H1 (cell line): ENCODE measurements around the gene WDR27. TPM values are rescaled to one million over a fixed set of nuclear protein-coding genes. Genes with fewer than 3 reads are reported as not detected.

Source experiments
- CTCF ChIA-PET: fragments of 300-600 bp; sonication (Branson Sonifier 250); formaldehyde crosslinking; loops from one replicate; lab custom pipeline; 2021; ENCODE audit not compliant: partially characterized antibody; lab: Charles Lee
- POLR2A ChIA-PET: fragments of 300-600 bp; sonication (Branson Sonifier 250); formaldehyde crosslinking; loops from one replicate; lab custom pipeline; 2021; ENCODE audit warnings: inconsistent platforms; ENCODE audit not compliant: partially characterized antibody; lab: Charles Lee
- DNase-seq, 2 experiments: peaks; one replicate each; pipeline versions ENCODE4 v3.0.0 to v3.0.0-alpha.2; 2010 to 2022; ENCODE audit warnings: low spot score in 2 of 2, low read depth in 1 of 2, mixed read lengths in 1 of 2
- FAIRE-seq: peaks from 2 replicates; lab custom pipeline; 2011; peaks lifted over from hg19 to GRCh38; lab: Jason Lieb, UNC
- H2AFZ ChIP-seq: 2 replicates; pipeline ENCODE4 v1.8.1; 2012; ENCODE audit warnings: low read length, inconsistent platforms
- H2AK5ac ChIP-seq: 2 replicates; pipeline ENCODE4 v1.6.1; 2013; ENCODE audit warnings: low read depth, low read length
- H2BK120ac ChIP-seq: replicated peaks from 2 replicates; pipeline ENCODE3; 2013; ENCODE audit warnings: low read depth, low read length, inconsistent platforms
- H2BK12ac ChIP-seq: 2 replicates; pipeline ENCODE4 v1.6.1; 2013; ENCODE audit warnings: low read depth, low read length
- H2BK15ac ChIP-seq: 2 replicates; pipeline ENCODE4 v1.6.1; 2013; ENCODE audit warnings: low read length
- H2BK20ac ChIP-seq: 2 replicates; pipeline ENCODE4 v1.6.1; 2013; ENCODE audit warnings: low read length
- H2BK5ac ChIP-seq: 2 replicates; pipeline ENCODE4 v1.6.1; 2013; ENCODE audit warnings: low read depth, low read length
- H3K14ac ChIP-seq: 2 replicates; pipeline ENCODE4 v1.6.1; 2013; ENCODE audit warnings: inconsistent platforms; ENCODE audit not compliant: insufficient read length
- H3K18ac ChIP-seq: 2 replicates; pipeline ENCODE4 v1.6.1; 2013; ENCODE audit warnings: low read length; ENCODE audit errors: extremely low read depth
- H3K23ac ChIP-seq: 2 replicates; pipeline ENCODE4 v1.6.1; 2013; ENCODE audit warnings: inconsistent platforms; ENCODE audit not compliant: insufficient read length
- H3K23me2 ChIP-seq: 2 replicates; pipeline ENCODE4 v1.6.1; 2013; ENCODE audit warnings: low read depth, low read length
- H3K27ac ChIP-seq: 2 replicates; pipeline ENCODE4 v1.6.1; 2011; ENCODE audit warnings: low read depth, low read length, inconsistent platforms
- H3K27me3 ChIP-seq, 4 experiments: replicated peaks in 1 of 4; 1 replicate in 1 of 4; 2 replicates in 3 of 4; pipeline versions ENCODE4 v1.6.1 to v1.8.1; 2011 to 2013; ENCODE audit warnings: low read length in 3 of 4, mild to moderate bottlenecking in 3 of 4, inconsistent platforms in 2 of 4, mixed read lengths in 2 of 4, moderate library complexity in 1 of 4; ENCODE audit not compliant: control insufficient read depth in 3 of 4, insufficient read depth in 3 of 4; ENCODE audit errors: extremely low read depth in 1 of 4
- H3K36me3 ChIP-seq, 4 experiments: 2 replicates each; pipeline versions ENCODE4 v1.6.1 to v1.8.1; 2011 to 2013; ENCODE audit warnings: mild to moderate bottlenecking in 4 of 4, low read length in 3 of 4, moderate library complexity in 2 of 4, control low read depth in 1 of 4, inconsistent platforms in 1 of 4; ENCODE audit not compliant: insufficient read depth in 4 of 4, control insufficient read depth in 2 of 4
- H3K4ac ChIP-seq: replicated peaks from 2 replicates; pipeline ENCODE3; 2013; ENCODE audit warnings: low read length, low read depth, mixed read lengths, inconsistent platforms; ENCODE audit not compliant: insufficient read length
- H3K4me1 ChIP-seq, 4 experiments: replicated peaks in 1 of 4; 1 replicate in 1 of 4; 2 replicates in 3 of 4; pipeline versions ENCODE4 v1.6.1 to v1.8.1; 2011 to 2013; ENCODE audit warnings: low read length in 3 of 4, inconsistent platforms in 2 of 4, mixed read lengths in 1 of 4; ENCODE audit not compliant: insufficient read depth in 4 of 4, control insufficient read depth in 3 of 4
- H3K4me2 ChIP-seq, 2 experiments: 2 replicates each; pipeline versions ENCODE4 v1.6.1 to v1.8.1; 2011 to 2013; ENCODE audit warnings: low read depth in 2 of 2, low read length in 2 of 2, control low read depth in 1 of 2, inconsistent platforms in 1 of 2, mild to moderate bottlenecking in 1 of 2; ENCODE audit not compliant: insufficient read depth in 1 of 2
- H3K4me3 ChIP-seq, 4 experiments: fragments of 200-600, 300-600 bp in 1 of 4; sonication (generic), shearing (Covaris generic), sonication (Bioruptor Twin) in 1 of 4; 2 replicates each; pipeline versions ENCODE4 v1.5.1 to v1.8.1; 2011 to 2016; ENCODE audit warnings: low read length in 4 of 4, low read depth in 3 of 4, control low read depth in 2 of 4, inconsistent platforms in 2 of 4, mild to moderate bottlenecking in 2 of 4, mixed read lengths in 1 of 4, moderate library complexity in 1 of 4; ENCODE audit not compliant: insufficient read depth in 2 of 4; ENCODE audit errors: extremely low read depth in 1 of 4
- H3K56ac ChIP-seq: replicated peaks from 2 replicates; pipeline ENCODE3; 2013; ENCODE audit warnings: low read depth, mild to moderate bottlenecking, mixed read lengths, low read length, inconsistent platforms; ENCODE audit not compliant: insufficient read length
- H3K79me1 ChIP-seq: 2 replicates; pipeline ENCODE4 v1.6.1; 2013; ENCODE audit warnings: low read depth, low read length, control low read depth
- H3K79me2 ChIP-seq, 2 experiments: 2 replicates each; pipeline versions ENCODE4 v1.6.1 to v1.8.1; 2012 to 2013; ENCODE audit warnings: low read length in 2 of 2, mild to moderate bottlenecking in 2 of 2, inconsistent platforms in 1 of 2; ENCODE audit not compliant: insufficient read depth in 2 of 2, control insufficient read depth in 1 of 2
- H3K9ac ChIP-seq, 4 experiments: replicated peaks in 1 of 4; 1 replicate in 1 of 4; 2 replicates in 3 of 4; pipeline versions ENCODE4 v1.6.1 to v1.8.1; 2011 to 2013; ENCODE audit warnings: low read depth in 3 of 4, low read length in 3 of 4, control low read depth in 2 of 4, mild to moderate bottlenecking in 2 of 4, moderate library complexity in 2 of 4, inconsistent platforms in 1 of 4; ENCODE audit errors: extremely low read depth in 1 of 4
- H3K9me3 ChIP-seq, 2 experiments: 2 replicates each; pipeline versions ENCODE4 v1.6.1 to v1.8.1; 2012 to 2013; ENCODE audit warnings: mild to moderate bottlenecking in 2 of 2, moderate library complexity in 2 of 2, control low read depth in 1 of 2, inconsistent platforms in 1 of 2, low read depth in 1 of 2, low read length in 1 of 2, mixed read lengths in 1 of 2; ENCODE audit not compliant: insufficient read depth in 2 of 2
- H4K20me1 ChIP-seq, 2 experiments: replicated peaks in 1 of 2; 2 replicates each; pipeline versions ENCODE3 to v1.8.1; 2011 to 2013; ENCODE audit warnings: inconsistent platforms in 2 of 2, low read length in 2 of 2, mild to moderate bottlenecking in 1 of 2; ENCODE audit not compliant: insufficient read depth in 2 of 2, control insufficient read depth in 1 of 2
- H4K5ac ChIP-seq: 2 replicates; pipeline ENCODE4 v1.6.1; 2013; ENCODE audit warnings: low read length, low read depth, mixed read lengths, inconsistent platforms; ENCODE audit not compliant: insufficient read length
- H4K8ac ChIP-seq: 2 replicates; pipeline ENCODE4 v1.8.0; 2013; ENCODE audit warnings: mild to moderate bottlenecking, moderate library complexity, low read length, inconsistent platforms; ENCODE audit not compliant: insufficient read depth; ENCODE audit errors: extremely low read depth
- H4K91ac ChIP-seq: replicated peaks from 2 replicates; pipeline ENCODE3; 2013; ENCODE audit warnings: low read length, mixed read lengths, inconsistent platforms; ENCODE audit not compliant: insufficient read length
- BACH1 ChIP-seq: IDR thresholded peaks from 2 replicates; pipeline ENCODE4 v1.6.1; 2012; ENCODE audit warnings: low read length, improper control_type of control experiment
- CREB1 ChIP-seq: IDR thresholded peaks from 2 replicates; pipeline ENCODE4 v1.6.1; 2012; ENCODE audit warnings: inconsistent platforms
- EZH2 ChIP-seq: fragments of 200-600 bp; sonication (generic); IDR thresholded peaks from 2 replicates; pipeline ENCODE4 v1.7.1; 2012; ENCODE audit warnings: low read depth, mild to moderate bottlenecking, moderate library complexity, low read length, inconsistent platforms; ENCODE audit not compliant: severe bottlenecking
- HDAC6 ChIP-seq: IDR thresholded peaks from one replicate; pipeline ENCODE4 v1.7.1; 2012; ENCODE audit warnings: low read depth, mild to moderate bottlenecking, inconsistent platforms, low read length, moderate library complexity
- JUN ChIP-seq: IDR thresholded peaks from 2 replicates; pipeline ENCODE4 v1.6.1; 2011; ENCODE audit warnings: low read depth, mild to moderate bottlenecking, improper control_type of control experiment, low read length
- KDM1A ChIP-seq: fragments of 200-600, 300-600 bp; sonication (generic); IDR thresholded peaks from 2 replicates; pipeline ENCODE4 v1.7.1; 2016; ENCODE audit warnings: mild to moderate bottlenecking, low read length, borderline replicate concordance
- NRF1 ChIP-seq: IDR thresholded peaks from 2 replicates; pipeline ENCODE4 v1.6.1; 2011; ENCODE audit warnings: mild to moderate bottlenecking, low read depth, low read length, improper control_type of control experiment
- POU5F1 ChIP-seq: IDR thresholded peaks from 2 replicates; pipeline ENCODE4 v1.6.1; 2011; ENCODE audit warnings: low read depth, mild to moderate bottlenecking, low read length, moderate library complexity
- SP1 ChIP-seq: IDR thresholded peaks from 2 replicates; pipeline ENCODE4 v1.6.1; 2011; ENCODE audit warnings: low read depth, low read length
- TCF12 ChIP-seq: IDR thresholded peaks from 2 replicates; pipeline ENCODE4 v1.6.1; 2011; ENCODE audit warnings: low read depth, mild to moderate bottlenecking, low read length
- WGBS, 2 experiments: shearing (Covaris generic) in 1 of 2; methylation state at CpG; one replicate each; pipeline versions ENCODE4 v1.1.6 to v1.1.7; 2013 to 2015; ENCODE audit warnings: low lambda C conversion rate in 2 of 2, mixed read lengths in 2 of 2, inconsistent platforms in 1 of 2, low coverage in 1 of 2, missing lambda C conversion rate in 1 of 2; ENCODE audit not compliant: insufficient replicate concordance in 2 of 2, insufficient coverage in 1 of 2, insufficient read length in 1 of 2; ENCODE audit errors: extremely low coverage in 1 of 2, missing lambda C conversion rate in 1 of 2; 5-methylcytosine and 5-hydroxymethylcytosine counted together
- polyA plus RNA-seq, 7 experiments: library from polyadenylated mRNA; depleted of rRNA in 3 of 7; stranded (reverse) in 5 of 7; unstranded in 2 of 7; fragments of >200 nt in 5 of 7; fragments of 200-250 nt in 2 of 7; gene quantifications; 1 replicate in 5 of 7; 2 replicates in 1 of 7; 4 replicates in 1 of 7; pipeline versions ENCODE4 v1.2.1 to v1.2.3, GENCODE V29; 2011 to 2013; ENCODE audit warnings: missing spikeins in 2 of 7, mixed read lengths in 2 of 7
- total RNA-seq: library from RNA; stranded (reverse); fragmentation: NEBNext Ultra II Directional; extraction: Animal tissue kit (Norgen Biotek cat#: 25700); gene quantifications from 2 replicates; pipeline ENCODE4 v1.2.1, GENCODE V29; 2021
- TF ChIP-seq, protein P1 (sequence below): IDR thresholded peaks from 2 replicates; pipeline ENCODE4 v1.6.1; 2011; ENCODE audit warnings: low read depth, mild to moderate bottlenecking, low read length; ENCODE audit not compliant: insufficient read depth
- TF ChIP-seq, protein P2 (sequence below): IDR thresholded peaks from 2 replicates; pipeline ENCODE4 v1.6.1; 2012; ENCODE audit warnings: low read length, inconsistent platforms

WDR27 gene
- total and polyA plus RNA-seq, 2 of the 8 experiments (the other 6 are each of a cell fraction or from before 2014, with no cell fraction given) = 53.6 to 68.6 TPM

DNA sequence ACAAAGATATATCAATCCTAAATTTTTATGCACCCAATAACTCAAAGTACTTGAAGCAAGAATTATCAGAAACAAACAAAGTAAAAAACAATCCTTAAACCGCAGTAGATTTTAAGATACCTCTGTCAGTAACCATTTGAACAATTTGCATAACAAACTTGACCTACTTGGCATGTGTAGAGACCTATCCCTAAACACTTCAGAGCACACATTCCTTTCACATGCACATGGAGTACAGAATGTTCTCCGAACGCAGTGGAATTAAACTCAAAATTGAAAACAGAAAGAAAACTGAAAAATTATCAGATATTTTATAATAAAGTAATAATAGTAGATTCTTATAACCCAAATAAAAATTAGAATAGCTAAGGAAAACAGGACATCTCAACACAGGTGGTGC lies 285.6 kb downstream of the WDR27 start:
- no peak for FAIRE-seq
- 94% methylated on average over 3 of the region's 3 CpGs; no CpG with 5 or more reads in 1 of the 2 experiments for WGBS, 2 experiments
- POLR2A ChIA-PET = no interaction called here
- TF ChIP-seq CREB1 (no peak), TCF12 (no peak), KDM1A (no peak), JUN (no peak), POU5F1 (no peak), EZH2 (no peak), BACH1 (no peak), SP1 (no peak), HDAC6 (no peak), NRF1 (no peak)
- TF ChIP-seq, protein P1, sequence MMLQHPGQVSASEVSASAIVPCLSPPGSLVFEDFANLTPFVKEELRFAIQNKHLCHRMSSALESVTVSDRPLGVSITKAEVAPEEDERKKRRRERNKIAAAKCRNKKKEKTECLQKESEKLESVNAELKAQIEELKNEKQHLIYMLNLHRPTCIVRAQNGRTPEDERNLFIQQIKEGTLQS = no peak
- TF ChIP-seq, protein P2, sequence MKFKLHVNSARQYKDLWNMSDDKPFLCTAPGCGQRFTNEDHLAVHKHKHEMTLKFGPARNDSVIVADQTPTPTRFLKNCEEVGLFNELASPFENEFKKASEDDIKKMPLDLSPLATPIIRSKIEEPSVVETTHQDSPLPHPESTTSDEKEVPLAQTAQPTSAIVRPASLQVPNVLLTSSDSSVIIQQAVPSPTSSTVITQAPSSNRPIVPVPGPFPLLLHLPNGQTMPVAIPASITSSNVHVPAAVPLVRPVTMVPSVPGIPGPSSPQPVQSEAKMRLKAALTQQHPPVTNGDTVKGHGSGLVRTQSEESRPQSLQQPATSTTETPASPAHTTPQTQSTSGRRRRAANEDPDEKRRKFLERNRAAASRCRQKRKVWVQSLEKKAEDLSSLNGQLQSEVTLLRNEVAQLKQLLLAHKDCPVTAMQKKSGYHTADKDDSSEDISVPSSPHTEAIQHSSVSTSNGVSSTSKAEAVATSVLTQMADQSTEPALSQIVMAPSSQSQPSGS = no peak

More for the DNA sequence above, 285.6 kb downstream of the WDR27 start:
- Histone ChIP-seq H3K56ac (no peak overlapping the region), H4K8ac (no peak overlapping the region), H3K18ac (no peak overlapping the region), H2BK120ac (no peak overlapping the region), H2BK15ac (no peak overlapping the region), H3K79me1 (no peaks in the 10 kb centered on the region), H3K23ac (no peak overlapping the region), H3K9ac (no peak overlapping the region), H3K4me1 (no peaks in the 10 kb centered on the region), H2AFZ (no peak overlapping the region), H3K9me3 (peaks cover 26 to 32% of the 10 kb centered on the region in 2 experiments), H2BK20ac (no peak overlapping the region), H4K91ac (no peak overlapping the region), H4K20me1 (no peaks in the 10 kb centered on the region), H3K23me2 (no peaks in the 10 kb centered on the region), H3K4me3 (no peak overlapping the region), H3K14ac (no peak overlapping the region), H2BK12ac (no peak overlapping the region), H3K79me2 (no peaks in the 10 kb centered on the region), H4K5ac (no peak overlapping the region), H3K27ac (no peak overlapping the region), H3K4ac (no peak overlapping the region), H2AK5ac (no peak overlapping the region), H2BK5ac (no peak overlapping the region), H3K27me3 (no peaks in the 10 kb centered on the region), H3K4me2 (no peak overlapping the region), H3K36me3 (no peaks in the 10 kb centered on the region)
- CTCF ChIA-PET = no interaction called here
- no peak for DNase-seq
